GM18951 (cell line): ENCODE results near the gene GTF3C5.

ENCODE experiments used
- POLR2A ChIP-seq: IDR thresholded peaks from 4 replicates; pipeline ENCODE4 v1.6.1; 2011; ENCODE audit warnings: mild to moderate bottlenecking; ENCODE audit not compliant: insufficient read length, insufficient read depth; ENCODE audit errors: extremely low read depth
- in situ Hi-C: fragments of 300-500 bp; cut with MboI; formaldehyde crosslinking; loops from one replicate; pipeline ENCODE4 v1.12.0; 2022; ENCODE audit warnings: low sequenced_read_pairs, mixed read lengths, inconsistent platforms; ENCODE audit not compliant: unreplicated experiment

Gene GTF3C5

GRCh38 chr9:133003671-133004090 lies 27.1 kb upstream of the GTF3C5 start:
- in situ Hi-C loops = no loop called here
- no peak for TF ChIP-seq POLR2A

DNA sequence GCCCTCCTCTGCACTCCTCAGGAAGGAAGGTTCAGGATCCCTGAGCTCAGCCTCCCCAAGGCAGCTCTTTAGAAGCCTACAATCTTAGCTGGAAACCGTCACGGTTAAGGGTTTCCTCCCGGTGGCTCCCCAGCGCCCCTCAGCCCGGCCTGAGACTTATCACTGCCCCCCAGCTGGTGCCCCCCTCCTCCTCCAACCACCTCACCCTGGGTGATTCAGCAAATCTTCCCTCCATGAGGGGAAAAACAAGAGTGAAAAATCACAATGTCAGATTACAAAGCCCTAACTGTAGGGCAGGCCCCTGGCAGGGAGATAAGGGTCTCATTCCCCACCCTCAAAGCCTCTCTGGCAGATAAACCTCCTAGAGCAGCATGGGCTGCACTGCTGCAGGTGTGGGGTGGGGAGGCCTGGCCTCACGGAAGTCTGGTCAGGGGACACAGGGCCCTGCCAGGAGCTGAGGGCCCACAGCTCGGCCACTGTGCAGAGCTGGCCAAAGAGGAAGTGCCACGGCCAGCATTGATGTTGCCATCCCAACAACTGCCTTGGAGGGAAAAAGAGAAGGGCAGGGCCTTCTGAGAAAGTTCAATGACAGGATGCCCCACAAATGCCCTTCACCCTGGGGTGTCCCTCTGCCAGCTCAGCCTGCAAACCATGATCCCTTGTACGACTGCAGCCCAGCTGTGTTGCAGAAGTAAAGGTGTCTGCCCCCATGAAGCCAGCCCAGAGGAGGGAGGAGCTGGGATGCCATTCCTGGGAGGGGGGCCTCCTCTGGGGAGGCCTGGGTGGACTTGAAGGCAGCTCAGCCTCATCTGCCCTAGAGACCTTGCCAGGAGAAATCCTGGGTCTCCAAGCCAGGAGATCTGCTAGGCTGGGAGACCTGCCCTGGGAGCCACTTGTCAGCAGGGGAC lies 26.5 kb upstream of the GTF3C5 start:
- no peak for TF ChIP-seq POLR2A
- in situ Hi-C loops = no loop called here

GRCh38 chr9:133004999-133005760 lies 25.6 kb upstream of the GTF3C5 start:
- in situ Hi-C loops = no loop called here
- no peak for TF ChIP-seq POLR2A

- in situ Hi-C loops = no loop called here
- TF ChIP-seq POLR2A = no peak
Measured at GRCh38 chr9:133005957-133006356, 24.8 kb upstream of the GTF3C5 start.

GRCh38 chr9:133006731-133007352 lies 24.0 kb upstream of the GTF3C5 start:
- in situ Hi-C loops = no loop called here
- TF ChIP-seq POLR2A = no peak

DNA sequence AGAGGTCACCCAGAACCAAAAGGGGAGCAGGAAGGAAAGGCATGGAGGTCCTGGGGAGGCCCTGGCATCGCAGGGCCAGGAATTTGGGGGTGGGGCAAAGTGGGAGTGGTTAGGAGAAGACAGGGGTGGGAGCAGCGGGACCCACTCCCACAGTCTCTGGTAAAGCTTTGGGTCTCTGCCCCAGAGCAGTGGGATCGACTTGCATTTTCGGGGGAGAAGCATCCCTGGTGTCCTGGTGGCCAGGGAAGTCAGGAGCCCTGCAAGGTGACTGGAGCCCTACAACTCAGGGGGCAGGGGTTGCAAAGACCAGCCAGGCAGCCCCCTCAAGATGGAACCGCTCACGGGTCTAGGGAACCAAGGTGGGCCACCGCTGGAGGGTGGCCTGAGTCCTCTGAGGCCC lies 22.4 kb upstream of the GTF3C5 start:
- TF ChIP-seq POLR2A = no peak
- in situ Hi-C loops = no loop called here

GRCh38 chr9:133008824-133009223 lies 22.0 kb upstream of the GTF3C5 start:
- no peak for TF ChIP-seq POLR2A
- in situ Hi-C loops = no loop called here

DNA sequence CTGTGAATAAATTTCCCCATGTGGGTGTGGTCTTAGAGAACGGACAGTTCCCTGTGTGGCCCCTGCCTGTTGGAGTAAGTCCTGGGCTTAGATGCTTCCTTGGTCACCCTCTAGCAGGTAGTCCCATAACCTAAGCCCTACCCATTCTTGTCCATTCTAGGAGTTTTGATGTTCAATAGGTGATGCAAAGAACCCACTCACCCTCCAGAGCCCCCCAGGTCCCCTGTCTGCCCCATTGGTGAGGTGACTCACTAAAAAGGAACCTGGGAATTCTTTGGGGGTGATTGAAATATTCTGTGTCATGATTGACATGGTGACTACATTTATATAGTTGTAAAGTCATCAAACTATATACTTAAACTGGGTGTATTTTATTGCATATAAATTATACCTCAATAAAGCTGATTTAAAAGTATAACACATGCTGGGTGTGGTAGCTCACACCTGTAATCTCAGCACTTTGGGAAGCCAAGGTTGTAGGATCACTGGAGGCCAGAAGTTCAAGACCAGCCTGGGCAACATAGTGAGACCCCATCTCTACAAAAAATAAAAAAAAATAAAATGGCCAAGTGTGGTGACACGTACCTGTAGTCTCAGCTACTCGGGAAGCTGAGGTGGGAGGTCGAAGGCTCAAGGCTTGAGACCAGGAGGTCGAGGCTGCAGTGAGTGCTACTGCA lies 20.8 kb upstream of the GTF3C5 start:
- in situ Hi-C loops = no loop called here
- no peak for TF ChIP-seq POLR2A

GRCh38 chr9:133014696-133015095 lies 16.1 kb upstream of the GTF3C5 start:
- TF ChIP-seq POLR2A = no peak
- in situ Hi-C loops = no loop called here

- in situ Hi-C loops = no loop called here
- TF ChIP-seq POLR2A = no peak
Measured at GRCh38 chr9:133023117-133023890, 7.5 kb upstream of the GTF3C5 start.

DNA sequence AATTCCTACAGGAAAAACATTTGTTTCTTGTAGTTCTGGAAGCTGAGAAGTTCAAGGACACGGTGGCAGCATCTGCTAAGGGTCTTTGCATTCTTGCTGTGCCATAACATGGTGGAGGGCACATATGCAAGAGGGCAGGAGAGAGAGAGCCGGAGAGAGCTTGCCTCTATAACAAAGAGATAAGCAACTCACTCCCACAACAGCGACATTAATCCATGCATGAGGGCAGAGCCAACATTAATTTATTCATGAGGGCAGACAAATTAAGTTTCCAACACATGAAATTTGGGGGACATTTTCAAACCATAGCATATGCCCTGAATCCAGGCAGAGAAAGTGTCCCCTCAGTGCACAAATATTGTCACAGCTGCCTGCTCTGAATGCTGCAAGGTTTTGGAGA lies 4.4 kb upstream of the GTF3C5 start:
- TF ChIP-seq POLR2A = no peak
- in situ Hi-C loops = no loop called here

DNA sequence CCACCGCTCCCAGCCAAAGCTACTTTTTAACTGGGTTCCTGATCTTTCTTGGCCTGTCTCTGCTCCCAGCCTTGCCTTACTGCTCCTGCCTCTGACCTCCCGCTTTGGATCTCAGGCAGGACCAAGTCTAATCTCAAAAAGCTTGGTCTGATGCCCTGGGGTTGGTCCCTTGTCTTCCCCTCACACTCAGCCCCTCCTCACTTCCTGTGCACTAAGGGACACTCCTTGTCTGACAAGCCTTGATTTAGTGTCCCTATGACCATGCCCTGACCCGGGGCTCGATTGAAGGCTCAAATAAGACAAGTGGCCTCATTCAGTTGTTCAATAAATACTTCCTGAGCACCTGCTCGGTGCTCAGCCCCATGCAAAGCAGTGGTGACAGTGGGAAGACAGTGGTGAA lies 3.7 kb upstream of the GTF3C5 start:
- TF ChIP-seq POLR2A = no peak
- in situ Hi-C loops = no loop called here
